K562 (cell line): ENCODE measurements around the gene ICAM3. TPM values are rescaled to one million over a fixed set of nuclear protein-coding genes. Genes with fewer than 3 reads are reported as not detected.

ENCODE experiments used
- AFF4 ChIP-seq: sonication (generic); formaldehyde crosslinking; IDR thresholded peaks from 2 replicates; pipeline ENCODE4 v1.8.0; 2023; ENCODE audit warnings: mild to moderate bottlenecking, missing genetic modification reagents
- CEBPG ChIP-seq, 3 experiments: fragments of 200-800 bp in 1 of 3; sonication (Bioruptor generic) in 1 of 3; sonication (generic) in 1 of 3; formaldehyde crosslinking in 1 of 3; IDR thresholded peaks in 2 of 3; conservative IDR thresholded peaks in 1 of 3; 2 replicates each; pipeline versions ENCODE4 v1.6.1 to v1.8.0; 2016 to 2022; ENCODE audit warnings: missing compliant biosample characterization in 2 of 3, missing genetic modification characterization in 2 of 3, mild to moderate bottlenecking in 1 of 3, missing genetic modification reagents in 1 of 3
- CHD1 ChIP-seq: fragments of 200-600 bp; sonication (generic); IDR thresholded peaks from one replicate; pipeline ENCODE4 v1.6.1; 2012; ENCODE audit warnings: mild to moderate bottlenecking, moderate library complexity, low read length, inconsistent platforms
- CSDE1 ChIP-seq, 2 experiments: fragments of 450-650 bp; IDR thresholded peaks; 2 replicates each; pipeline ENCODE4 v1.6.1; 2016; ENCODE audit warnings: mild to moderate bottlenecking in 1 of 2
- CUX1 ChIP-seq: fragments of 200-800 bp; sonication (Bioruptor generic); IDR thresholded peaks from 2 replicates; pipeline ENCODE4 v1.6.1; 2016; ENCODE audit warnings: missing genetic modification characterization, missing compliant biosample characterization
- EZH2 ChIP-seq: IDR thresholded peaks from 2 replicates; pipeline ENCODE4 v1.6.1; 2012; ENCODE audit warnings: low read depth, mild to moderate bottlenecking, inconsistent platforms, low read length, borderline replicate concordance
- HEY1 ChIP-seq: fragments of 250-450 bp; sonication (Bioruptor Pico); IDR thresholded peaks from 2 replicates; pipeline ENCODE4 v1.5.0; 2020; ENCODE audit warnings: mild to moderate bottlenecking, moderate library complexity, borderline replicate concordance
- HMG20B ChIP-seq: fragments of 250-450 bp; sonication (Bioruptor Pico); IDR thresholded peaks from 2 replicates; pipeline ENCODE4 v1.5.0; 2021; ENCODE audit warnings: mild to moderate bottlenecking
- ILK ChIP-seq: fragments of 450-650 bp; IDR thresholded peaks from 2 replicates; pipeline ENCODE4 v1.6.1; 2016; ENCODE audit warnings: missing genetic modification characterization, low read depth, mild to moderate bottlenecking, missing compliant biosample characterization, moderate library complexity, borderline replicate concordance
- NFATC3 ChIP-seq: fragments of 450-650 bp; IDR thresholded peaks from 2 replicates; pipeline ENCODE4 v1.6.1; 2017; ENCODE audit warnings: mild to moderate bottlenecking
- NR4A1 ChIP-seq, 2 experiments: fragments of 250-450 bp in 1 of 2; fragments of 450-650 bp in 1 of 2; sonication (Bioruptor Pico) in 1 of 2; IDR thresholded peaks; 2 replicates each; pipeline versions ENCODE4 v1.4.0 to v1.6.1; 2016 to 2020; ENCODE audit warnings: mild to moderate bottlenecking in 2 of 2, missing compliant biosample characterization in 1 of 2, missing genetic modification characterization in 1 of 2, moderate library complexity in 1 of 2
- TFAM ChIP-seq: fragments of 250-450 bp; sonication (Bioruptor Pico); conservative IDR thresholded peaks from 2 replicates; pipeline ENCODE4 v1.5.0; 2021; ENCODE audit warnings: mild to moderate bottlenecking, moderate library complexity
- TGIF2 ChIP-seq: sonication (generic); formaldehyde crosslinking; IDR thresholded peaks from 2 replicates; pipeline ENCODE4 v1.8.1; 2022; ENCODE audit warnings: mild to moderate bottlenecking, missing genetic modification reagents, moderate library complexity
- XRCC5 ChIP-seq: fragments of 200-400 bp; formaldehyde crosslinking; IDR thresholded peaks from 2 replicates; pipeline ENCODE4 v1.6.1; 2017; ENCODE audit warnings: low read depth, mild to moderate bottlenecking, low read length
- ZBTB26 ChIP-seq: fragments of 450-650 bp; formaldehyde crosslinking; IDR thresholded peaks from 2 replicates; pipeline ENCODE4 v1.4.0; 2022; ENCODE audit warnings: missing genetic modification characterization
- ZC3H8 ChIP-seq: fragments of 450-650 bp; IDR thresholded peaks from 2 replicates; pipeline ENCODE4 v1.6.1; 2017
- ZKSCAN3 ChIP-seq: fragments of 250-450 bp; sonication (Bioruptor Pico); IDR thresholded peaks from 2 replicates; pipeline ENCODE4 v1.4.0; 2020
- ZNF134 ChIP-seq: fragments of 250-450 bp; sonication (Bioruptor Pico); conservative IDR thresholded peaks from 2 replicates; pipeline ENCODE4 v1.4.0; 2020
- polyA plus RNA-seq, 8 experiments: library from polyadenylated mRNA; depleted of rRNA in 4 of 8; stranded (reverse) in 5 of 8; unstranded in 3 of 8; fragments of >200 nt; fragmentation: Nextera tagmentation in 2 of 8; fragmentation: Illumina TruSeq in 1 of 8; extraction: Ambion mirVana in 2 of 8; extraction: Trizol in 1 of 8; gene quantifications; 2 replicates each; pipeline versions ENCODE4 v1.2.1 to v1.2.3, GENCODE V29; 2011 to 2014; ENCODE audit warnings: inconsistent platforms in 1 of 8, missing spikeins in 1 of 8
- total RNA-seq, 7 experiments: library from RNA; depleted of rRNA in 6 of 7; stranded (reverse); fragments of >200 nt in 6 of 7; fragmentation: Illumina TruSeq in 2 of 7; extraction: Trizol in 2 of 7; gene quantifications; 2 replicates each; pipeline versions ENCODE4 v1.2.1 to v1.2.3, GENCODE V29; 2011 to 2021; ENCODE audit warnings: low replicate concordance in 1 of 7

Gene ICAM3
- total and polyA plus RNA-seq, 9 of the 15 experiments (the other 6 are each of a cell fraction or from before 2014, with no cell fraction given), result 6.5 to 39.5 (median 24.2) TPM

- TF ChIP-seq ILK (tag) (no peak), CUX1 (CRISPR knock-in tag) (no peak), CEBPG (CRISPR knock-in tag; IDR thresholded peaks at IDR 0.05) (no peak), CEBPG (tag; conservative IDR thresholded peaks at IDR 0.05 in 1 of 2, IDR thresholded peaks at IDR 0.05 in 1 of 2) (no peak), TFAM (CRISPR knock-in tag) (no peak), NR4A1 (CRISPR knock-in tag; IDR thresholded peaks at IDR 0.05) (no peak), NR4A1 (tag; IDR thresholded peaks at IDR 0.05) (no peak), XRCC5 (no peak), ZNF134 (no peak), AFF4 (CRISPR knock-in tag) (no peak; the same call in 1 of the 2 replicates), EZH2 (no peak), ZC3H8 (no peak), CSDE1 (IDR thresholded peaks at IDR 0.05) (no peak; a peak in 1 of 4 replicates), ZKSCAN3 (CRISPR knock-in tag) (no peak), HEY1 (CRISPR knock-in tag) (no peak), CHD1 (no peak), HMG20B (no peak), TGIF2 (CRISPR knock-in tag) (no peak), NFATC3 (no peak), ZBTB26 (CRISPR knock-in tag) (no peak)
These were observed 49.5 kb downstream of the ICAM3 start, which contains the start of gene ICAM5 (continued) for GRCh38 chr19:10289836-10290356.
